CD4-positive, alpha-beta T cell treated with Interleukin-15 for 1 hour (primary cell): ENCODE data around the gene ENAH.
"Not testable (repeated sequence)": the region's sequence is repeated elsewhere in the genome, so short reads cannot be mapped to it uniquely, and the experiment has no call there.

Experiments
- DNase-seq: peaks from one replicate; pipeline ENCODE4 v3.0.0-alpha.2; 2020

Gene ENAH

DNA sequence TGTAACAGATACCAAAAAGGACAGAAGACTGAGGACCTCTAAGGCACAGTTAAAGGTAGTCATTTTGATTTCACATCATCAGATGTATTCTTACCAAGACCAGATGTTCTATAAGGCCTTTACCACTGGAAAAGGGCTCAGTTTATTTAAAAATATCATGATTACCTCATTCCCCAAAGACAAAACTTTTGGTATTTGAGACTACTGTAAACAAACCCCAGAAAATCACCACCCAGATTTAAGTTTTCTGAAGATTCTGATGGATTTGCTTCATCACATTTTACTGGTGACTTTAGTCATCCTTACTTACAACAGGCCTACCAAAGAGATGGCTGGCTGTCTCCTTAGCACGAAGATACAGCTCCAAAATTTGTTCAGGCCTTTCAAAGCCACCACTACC, 8.3 kb downstream of the ENAH start:
- DNase-seq = no peak

GRCh38 chr1:225642177-225642576, 10.7 kb downstream of the ENAH start:
- no peak for DNase-seq

DNA sequence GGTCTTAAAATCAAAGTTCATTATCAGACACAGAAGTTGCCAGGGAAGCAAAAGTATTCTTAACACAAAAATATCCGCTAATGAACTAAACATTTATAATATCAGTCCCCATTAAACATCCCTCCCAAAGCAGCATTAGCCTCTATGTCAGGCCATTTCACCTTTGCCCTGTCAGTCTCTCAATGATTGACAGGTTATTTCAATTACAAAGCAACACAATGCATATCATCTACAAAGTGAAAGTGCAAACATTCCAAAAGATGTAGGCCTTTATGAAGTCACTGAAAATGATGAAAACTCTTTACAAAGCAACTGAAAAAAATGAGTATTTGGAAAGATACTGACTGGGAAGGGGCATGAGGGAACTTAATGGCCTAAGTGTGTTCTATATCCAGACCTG, 14.1 kb downstream of the ENAH start:
- DNase-seq = no peak

DNA sequence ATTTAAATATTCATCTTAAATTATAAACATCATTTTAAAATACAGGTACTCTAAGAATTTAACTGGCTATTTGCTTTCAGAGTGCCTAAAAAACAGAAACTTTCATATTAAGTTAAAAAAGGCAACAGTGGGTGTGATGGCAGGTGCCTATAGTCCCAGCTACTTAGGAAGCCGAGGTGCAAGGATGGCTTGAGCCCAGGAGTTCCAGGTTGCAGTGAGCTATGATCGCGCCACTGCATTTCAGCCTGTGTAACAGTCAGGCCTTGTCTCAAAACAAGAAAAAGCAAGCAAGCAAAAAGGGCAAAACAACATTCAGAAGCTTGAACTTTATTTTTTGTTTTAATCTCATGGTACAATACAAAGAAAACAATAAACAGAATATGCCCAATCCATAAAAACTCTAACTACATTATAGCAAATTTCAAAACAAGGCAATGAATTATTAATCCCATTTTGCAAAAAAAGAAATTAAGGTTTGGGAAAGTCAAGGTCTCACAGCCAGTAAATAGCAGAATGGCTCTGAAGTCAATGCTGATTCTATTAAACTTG, 15.2 kb downstream of the ENAH start:
- no peak for DNase-seq

- DNase-seq = not testable (repeated sequence)
These were observed 15.9 kb downstream of the ENAH start for GRCh38 chr1:225636992-225637391.

- no peak for DNase-seq
These were observed 17.3 kb downstream of the ENAH start for GRCh38 chr1:225635649-225636048.

GRCh38 chr1:225632836-225633235, 20.1 kb downstream of the ENAH start:
- not testable (repeated sequence) for DNase-seq

GRCh38 chr1:225631021-225631663, 21.8 kb downstream of the ENAH start:
- no peak for DNase-seq

DNA sequence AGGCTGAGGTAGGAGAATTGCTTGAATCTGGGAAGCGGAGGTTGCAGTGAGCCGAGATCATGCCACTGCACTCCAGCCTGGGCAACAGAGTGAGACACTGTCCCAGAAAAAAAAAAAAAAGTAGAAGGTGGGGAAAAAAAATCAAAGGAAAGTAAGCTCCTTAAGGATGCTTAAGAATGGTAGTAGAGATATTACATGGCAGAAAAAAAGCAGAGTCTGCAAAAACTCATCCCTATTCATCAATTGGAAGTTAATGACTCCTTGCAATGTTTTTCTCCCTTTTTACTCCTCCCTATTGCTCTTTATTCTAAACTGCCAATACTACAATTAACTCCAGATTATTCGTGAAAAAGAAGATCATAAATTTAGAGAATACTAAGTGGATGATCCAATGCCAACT, 23.4 kb downstream of the ENAH start:
- no peak for DNase-seq

GRCh38 chr1:225628794-225629193, 24.1 kb downstream of the ENAH start:
- not testable (repeated sequence) for DNase-seq

DNA sequence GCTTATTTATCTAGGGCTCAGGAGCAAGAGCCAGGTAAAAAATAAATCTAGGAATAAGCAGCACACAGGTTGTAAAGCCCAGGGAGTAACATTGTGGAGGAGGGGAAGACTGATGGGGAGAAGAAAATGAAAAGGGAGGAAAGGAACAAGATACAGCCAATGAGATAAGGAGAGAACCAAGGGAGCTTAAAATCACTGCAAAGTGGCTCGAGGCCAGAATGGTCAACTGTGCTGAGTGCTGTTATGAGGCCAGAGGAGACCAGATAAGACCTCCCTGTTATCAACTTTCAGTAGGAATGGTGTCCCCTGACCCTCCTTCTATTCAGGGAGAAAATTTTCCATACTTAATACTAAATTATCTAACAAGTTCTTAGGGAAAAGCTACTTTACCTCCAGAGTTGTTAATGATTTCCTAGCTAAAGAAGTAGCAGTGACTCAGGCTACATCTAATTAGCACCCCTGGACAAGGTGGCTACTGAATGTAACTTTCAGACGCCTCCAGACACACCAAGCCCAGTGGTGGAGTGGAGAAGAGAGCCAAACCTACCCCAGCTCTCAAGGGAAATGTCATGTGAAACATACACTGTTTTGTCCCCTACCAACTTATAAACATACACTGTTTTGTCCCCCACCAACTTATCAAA, 25.5 kb downstream of the ENAH start:
- DNase-seq = no peak

DNA sequence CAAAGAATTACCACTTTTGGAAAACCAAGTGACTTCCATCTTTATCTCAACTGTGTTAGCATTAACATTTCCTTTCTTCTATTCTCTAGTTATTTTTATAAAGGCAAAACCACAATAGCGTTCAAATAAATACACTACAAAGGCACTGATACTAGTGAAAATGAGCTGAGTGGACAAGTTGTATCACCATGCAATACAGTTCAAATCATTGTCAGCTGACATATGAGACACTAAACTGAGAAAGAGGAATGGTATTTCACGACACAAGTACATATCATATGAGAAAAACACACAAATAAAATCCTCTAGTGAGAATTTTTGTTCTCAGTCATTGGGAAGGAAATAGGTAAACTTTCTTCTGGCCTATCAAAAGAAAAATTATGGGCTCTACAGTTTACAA, 26.2 kb downstream of the ENAH start:
- DNase-seq = no peak

DNA sequence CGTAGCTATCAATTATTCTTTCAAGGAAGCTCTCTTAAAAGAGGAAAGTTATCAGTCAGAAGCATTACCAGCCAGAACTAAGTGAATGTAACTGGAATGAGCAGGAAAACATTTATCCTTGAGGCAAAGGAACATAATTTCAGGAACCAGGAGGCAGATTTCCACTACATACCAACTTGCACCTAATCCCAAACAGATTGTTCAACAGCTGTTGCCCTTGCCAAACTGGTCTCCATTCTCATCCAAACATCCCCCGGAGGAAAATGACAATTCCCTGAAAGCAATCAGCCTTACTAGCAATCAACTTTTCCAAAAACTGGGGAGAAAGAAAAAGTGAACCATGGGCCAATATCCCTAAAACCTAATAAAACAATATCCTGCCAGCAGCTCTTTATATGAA, 35.0 kb downstream of the ENAH start:
- no peak for DNase-seq

- no peak for DNase-seq
These were observed 35.4 kb downstream of the ENAH start for GRCh38 chr1:225617479-225617878.

DNA sequence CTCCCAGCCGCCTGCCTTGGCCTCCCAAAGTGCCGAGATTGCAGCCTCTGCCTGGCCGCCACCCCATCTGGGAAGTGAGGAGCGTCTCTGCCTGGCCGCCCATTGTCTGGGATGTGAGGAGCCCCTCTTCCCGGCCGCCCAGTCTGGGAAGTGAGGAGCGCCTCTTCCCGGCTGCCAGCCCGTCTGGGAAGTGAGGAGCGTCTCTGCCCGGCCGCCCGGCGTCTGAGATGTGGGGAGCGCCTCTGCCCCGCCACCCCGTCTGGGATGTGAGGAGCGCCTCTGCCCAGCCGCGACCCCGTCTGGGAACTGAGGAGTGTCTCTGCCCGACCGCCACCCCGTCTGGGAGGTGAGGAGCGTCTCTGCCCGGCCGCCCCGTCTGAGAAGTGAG, 37.5 kb downstream of the ENAH start:
- DNase-seq = not testable (repeated sequence)

DNA sequence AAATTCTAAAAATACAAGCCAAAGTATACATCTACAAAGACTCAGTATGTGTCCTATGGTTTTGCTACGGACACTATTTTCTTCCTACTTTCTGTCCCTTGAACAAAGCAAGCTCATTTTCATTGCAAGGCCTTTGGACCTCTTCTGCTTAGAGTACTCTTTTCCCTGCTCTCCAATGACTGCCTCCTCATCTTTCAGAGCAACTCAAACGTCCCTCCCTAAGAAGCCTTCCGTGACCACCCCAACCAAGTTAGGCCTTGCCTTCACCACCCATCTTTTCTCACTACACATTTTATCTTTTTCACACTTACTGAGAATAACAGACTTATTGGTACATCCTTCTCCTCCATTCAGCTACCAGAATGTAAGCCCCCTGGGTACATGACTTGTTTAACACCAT, 39.9 kb downstream of the ENAH start:
- DNase-seq = no peak

DNA sequence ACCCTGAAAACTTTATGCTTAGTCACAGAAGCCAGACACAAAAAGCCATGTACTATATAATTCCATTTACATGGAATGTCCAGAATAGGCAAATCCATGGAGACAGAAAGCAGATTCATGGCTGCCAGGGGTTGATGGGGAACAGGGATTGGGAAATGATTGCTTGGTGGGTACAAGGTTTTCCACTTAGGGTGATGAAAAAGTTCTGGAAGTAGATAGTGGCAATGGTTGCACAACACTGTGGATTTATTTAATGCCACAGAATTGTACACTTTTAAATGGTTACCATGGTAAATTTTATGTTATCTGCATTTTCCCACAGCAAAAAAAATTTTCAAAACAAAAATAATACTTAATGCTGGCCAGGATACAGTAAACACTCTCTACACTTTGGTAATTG, 40.6 kb downstream of the ENAH start:
- no peak for DNase-seq

GRCh38 chr1:225611537-225612223, 41.2 kb downstream of the ENAH start:
- no peak for DNase-seq

DNA sequence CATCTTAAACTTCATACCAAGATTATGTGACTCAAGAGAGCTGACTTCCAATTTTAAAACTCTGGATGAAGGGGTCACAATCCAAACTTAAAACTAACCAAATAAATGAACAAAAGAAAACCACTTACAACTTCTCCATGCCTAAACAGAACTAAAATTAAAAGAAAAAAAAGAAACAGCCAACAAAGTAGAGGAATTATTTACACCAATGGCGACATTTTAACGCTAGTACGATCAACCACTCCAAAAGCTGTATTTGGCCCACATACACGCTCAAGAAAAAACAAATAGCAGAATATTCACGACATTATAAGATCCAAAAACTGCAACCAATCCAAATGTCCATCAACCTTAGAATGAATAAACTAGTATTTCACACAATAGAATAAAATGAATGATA, 42.4 kb downstream of the ENAH start:
- DNase-seq = no peak

GRCh38 chr1:225608014-225608796, 44.7 kb downstream of the ENAH start:
- no peak for DNase-seq

- no peak for DNase-seq
These were observed 45.6 kb downstream of the ENAH start for GRCh38 chr1:225607355-225607754.

DNA sequence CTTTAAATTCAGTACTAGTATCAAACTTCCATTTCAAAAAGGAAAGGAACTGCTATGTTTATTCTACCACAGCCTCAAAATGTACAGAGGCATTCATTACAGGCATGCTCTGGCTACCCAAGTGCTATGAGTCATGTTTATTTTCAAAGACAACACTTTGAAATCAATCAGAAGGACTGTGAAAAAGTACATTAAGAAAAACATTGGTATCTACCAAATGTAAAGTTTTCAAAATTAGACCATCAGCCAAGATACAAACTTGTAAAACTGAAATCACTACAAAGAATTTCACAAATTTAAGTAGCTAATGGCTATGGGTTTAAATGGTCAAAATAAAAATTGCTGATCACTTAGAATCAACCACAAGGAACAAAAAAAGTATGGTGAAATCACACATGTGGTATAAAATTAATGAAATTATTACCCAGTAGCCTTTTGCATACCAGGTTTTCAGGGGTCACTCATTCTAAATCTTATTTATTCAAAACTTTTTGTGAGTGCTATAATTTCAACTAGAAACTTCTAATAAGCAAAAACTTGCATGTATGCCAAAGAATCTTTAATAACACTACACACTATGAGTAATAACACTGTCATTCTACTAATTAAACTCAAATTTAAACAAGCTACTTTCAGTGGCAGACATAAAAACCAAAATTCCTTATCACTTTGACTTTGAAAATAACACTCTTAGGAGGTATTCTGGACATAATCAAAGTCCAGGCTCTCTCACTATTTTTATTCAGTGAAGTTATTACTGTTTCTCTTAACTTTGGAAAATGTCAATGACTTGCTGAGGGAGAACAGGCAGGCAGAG, 49.2 kb downstream of the ENAH start:
- no peak for DNase-seq
